ENCODE measurements around the gene RTN1. TPM values are rescaled to one million over a fixed set of nuclear protein-coding genes. Genes with fewer than 3 reads are reported as not detected.

RTN1 gene
- total and polyA plus RNA-seq, 2 experiments from 2014 or later, result 1.1 TPM

DNA sequence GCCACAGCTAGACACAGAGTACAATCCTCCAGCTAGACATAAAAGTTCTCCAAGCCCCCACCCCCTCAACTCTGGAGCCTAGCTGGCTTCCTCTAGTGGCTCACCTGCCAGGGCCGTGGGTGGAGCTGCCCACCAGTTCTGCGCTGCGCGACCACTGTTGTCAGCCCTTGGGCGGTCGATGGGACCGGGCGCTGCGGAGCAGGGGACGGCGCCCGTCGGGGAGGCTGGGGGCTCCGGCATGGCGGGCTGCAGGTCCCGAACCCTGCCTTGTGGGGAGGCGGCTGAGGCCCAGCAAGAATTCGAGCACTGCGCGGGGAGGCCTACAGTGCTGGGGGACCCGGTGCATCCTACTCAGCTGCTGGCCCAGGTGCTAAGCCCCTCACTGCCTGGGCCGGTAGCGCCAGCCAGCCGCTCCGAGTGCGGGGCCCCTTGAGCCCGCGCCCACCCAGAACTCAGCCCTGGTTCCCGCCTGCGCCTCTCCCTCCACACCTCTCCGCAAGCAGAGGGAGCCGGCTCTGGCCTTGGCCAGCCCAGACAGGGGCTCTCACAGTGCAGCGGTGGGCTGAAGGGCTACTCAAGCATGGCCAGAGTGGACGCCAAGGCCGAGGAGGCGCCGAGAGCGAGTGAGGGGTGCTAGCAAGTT, 51.0 kb downstream of the RTN1 start:
- 97% methylated on average over 37 of the region's 38 CpGs for WGBS (ENCODE audit: low lambda C conversion rate, missing lambda C conversion rate)
- Histone ChIP-seq H3K9me3 (ENCODE audit: low read depth) (no peaks in the 10 kb centered on the region), H3K27ac (no peak overlapping the region), H3K36me3 (replicated peaks; ENCODE audit: insufficient read depth, low read depth) (no peaks in the 10 kb centered on the region), H3K4me3 (no peak overlapping the region), H2AFZ (no peak overlapping the region), H3K4me2 (no peak overlapping the region), H4K20me1 (ENCODE audit: insufficient read depth, poor library complexity, severe bottlenecking) (no peaks in the 10 kb centered on the region), H3K79me2 (no peaks in the 10 kb centered on the region), H3K27me3 (peaks cover 3% of the 10 kb centered on the region), H3K9me2 (replicated peaks; ENCODE audit: insufficient read depth) (no peaks in the 10 kb centered on the region), H3K4me1 (ENCODE audit: insufficient read depth) (no peaks in the 10 kb centered on the region)
- no peak for DNase-seq (ENCODE audit: low spot score)
- TF ChIP-seq EZH2phosphoT487 (IDR thresholded peaks at IDR 0.05; ENCODE audit: low read depth, severe bottlenecking, unreplicated experiment) (no peak), EZH2 (IDR thresholded peaks at IDR 0.05; ENCODE audit: borderline replicate concordance) (no peak)
- TF ChIP-seq, protein P1, sequence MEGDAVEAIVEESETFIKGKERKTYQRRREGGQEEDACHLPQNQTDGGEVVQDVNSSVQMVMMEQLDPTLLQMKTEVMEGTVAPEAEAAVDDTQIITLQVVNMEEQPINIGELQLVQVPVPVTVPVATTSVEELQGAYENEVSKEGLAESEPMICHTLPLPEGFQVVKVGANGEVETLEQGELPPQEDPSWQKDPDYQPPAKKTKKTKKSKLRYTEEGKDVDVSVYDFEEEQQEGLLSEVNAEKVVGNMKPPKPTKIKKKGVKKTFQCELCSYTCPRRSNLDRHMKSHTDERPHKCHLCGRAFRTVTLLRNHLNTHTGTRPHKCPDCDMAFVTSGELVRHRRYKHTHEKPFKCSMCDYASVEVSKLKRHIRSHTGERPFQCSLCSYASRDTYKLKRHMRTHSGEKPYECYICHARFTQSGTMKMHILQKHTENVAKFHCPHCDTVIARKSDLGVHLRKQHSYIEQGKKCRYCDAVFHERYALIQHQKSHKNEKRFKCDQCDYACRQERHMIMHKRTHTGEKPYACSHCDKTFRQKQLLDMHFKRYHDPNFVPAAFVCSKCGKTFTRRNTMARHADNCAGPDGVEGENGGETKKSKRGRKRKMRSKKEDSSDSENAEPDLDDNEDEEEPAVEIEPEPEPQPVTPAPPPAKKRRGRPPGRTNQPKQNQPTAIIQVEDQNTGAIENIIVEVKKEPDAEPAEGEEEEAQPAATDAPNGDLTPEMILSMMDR (IDR thresholded peaks at IDR 0.05; ENCODE audit: poor library complexity), result no peak

DNA sequence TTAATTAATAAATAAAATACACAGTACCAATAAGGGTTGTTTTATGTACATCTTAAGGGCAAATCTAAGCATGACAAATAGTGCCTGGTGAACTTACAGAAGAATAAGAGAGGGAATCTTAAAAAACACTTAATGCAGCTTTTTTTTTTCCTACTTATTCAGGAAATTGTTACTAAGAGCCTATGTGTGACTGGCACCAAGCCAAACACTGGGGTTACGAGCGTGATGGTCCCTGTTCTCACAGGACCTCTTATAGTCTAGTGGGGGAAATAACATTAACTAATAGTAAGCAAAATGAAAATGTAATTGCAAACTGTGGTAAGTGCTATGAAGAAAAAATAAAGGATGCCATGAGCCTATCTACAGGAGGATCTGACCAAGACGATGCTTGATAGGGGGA, 53.6 kb downstream of the RTN1 start:
- Histone ChIP-seq H3K27ac (no peak overlapping the region), H3K9me3 (ENCODE audit: low read depth) (no peaks in the 10 kb centered on the region), H3K27me3 (peaks cover 3% of the 10 kb centered on the region), H3K9me2 (replicated peaks; ENCODE audit: insufficient read depth) (no peaks in the 10 kb centered on the region), H3K4me2 (no peak overlapping the region), H3K4me1 (ENCODE audit: insufficient read depth) (no peaks in the 10 kb centered on the region), H2AFZ (no peak overlapping the region), H3K4me3 (no peak overlapping the region), H3K36me3 (replicated peaks; ENCODE audit: insufficient read depth, low read depth) (no peaks in the 10 kb centered on the region), H4K20me1 (ENCODE audit: insufficient read depth, poor library complexity, severe bottlenecking) (no peaks in the 10 kb centered on the region), H3K79me2 (no peaks in the 10 kb centered on the region)
- 71% methylated on average over 3 of the region's 3 CpGs for WGBS (ENCODE audit: low lambda C conversion rate, missing lambda C conversion rate)
- DNase-seq (ENCODE audit: low spot score), result no peak
- TF ChIP-seq, protein P1 (IDR thresholded peaks at IDR 0.05; ENCODE audit: poor library complexity), result no peak
- no peak for TF ChIP-seq EZH2phosphoT487 (IDR thresholded peaks at IDR 0.05; ENCODE audit: low read depth, severe bottlenecking, unreplicated experiment)

- H3K79me2 ChIP-seq, result no peaks in the 10 kb centered on the region
- no peaks in the 10 kb centered on the region for H3K9me3 ChIP-seq (ENCODE audit: low read depth)
- H3K9me2 ChIP-seq (replicated peaks; ENCODE audit: insufficient read depth), result no peaks in the 10 kb centered on the region
- H4K20me1 ChIP-seq (ENCODE audit: insufficient read depth, poor library complexity, severe bottlenecking), result no peaks in the 10 kb centered on the region
- no peak overlapping the region for H3K4me2 ChIP-seq
- no peaks in the 10 kb centered on the region for H3K36me3 ChIP-seq (replicated peaks; ENCODE audit: insufficient read depth, low read depth)
- H3K27me3 ChIP-seq, result peaks cover 3% of the 10 kb centered on the region
- no peak overlapping the region for H3K27ac ChIP-seq
- H3K4me1 ChIP-seq (ENCODE audit: insufficient read depth), result no peaks in the 10 kb centered on the region
- TF ChIP-seq EZH2 (IDR thresholded peaks at IDR 0.05; ENCODE audit: borderline replicate concordance) (no peak), EZH2phosphoT487 (IDR thresholded peaks at IDR 0.05; ENCODE audit: low read depth, severe bottlenecking, unreplicated experiment) (no peak)
- TF ChIP-seq, protein P1 (IDR thresholded peaks at IDR 0.05; ENCODE audit: poor library complexity), result no peak
- DNase-seq (ENCODE audit: low spot score), result no peak
- H3K4me3 ChIP-seq, result no peak overlapping the region
- 96% methylated on average over 1 of the region's 1 CpG for WGBS (ENCODE audit: low lambda C conversion rate, missing lambda C conversion rate)
- no peak overlapping the region for H2AFZ ChIP-seq
Observed at GRCh38 chr14:59814988-59815387, 55.6 kb downstream of the RTN1 start.
